Central memory CD4-positive, alpha-beta T cell (primary cell): ENCODE results near the gene ATP5F1C.
A peak's percentile ranks its signal among the peaks of the same experiment; 100 is the strongest.
"Not testable (repeated sequence)": the region's sequence is repeated elsewhere in the genome, so short reads cannot be mapped to it uniquely, and the experiment has no call there.

Experiments
- DNase-seq: peaks from one replicate; pipeline ENCODE4 v3.0.0; 2022

ATP5F1C gene

GRCh38 chr10:7794251-7795026 lies 6.5 kb downstream of the ATP5F1C start:
- no peak for DNase-seq

- no peak for DNase-seq
These were observed 7.6 kb downstream of the ATP5F1C start for GRCh38 chr10:7795605-7796004.

- no peak for DNase-seq
These were observed 9.6 kb downstream of the ATP5F1C start for GRCh38 chr10:7797582-7797981.

- DNase-seq: no peak
These were observed 14.6 kb downstream of the ATP5F1C start for GRCh38 chr10:7802606-7803005.

- no peak for DNase-seq
These were observed 16.2 kb downstream of the ATP5F1C start for GRCh38 chr10:7804216-7804615.

GRCh38 chr10:7804741-7805140 lies 16.8 kb downstream of the ATP5F1C start:
- no peak for DNase-seq

- DNase-seq: no peak
These were observed 20.8 kb downstream of the ATP5F1C start for GRCh38 chr10:7808686-7809267.

- no peak for DNase-seq
These were observed 22.5 kb downstream of the ATP5F1C start for GRCh38 chr10:7810443-7810842.

- no peak for DNase-seq
These were observed 23.0 kb downstream of the ATP5F1C start for GRCh38 chr10:7811000-7811399.

GRCh38 chr10:7811743-7812142 lies 23.8 kb downstream of the ATP5F1C start:
- DNase-seq: not testable (repeated sequence)

- no peak for DNase-seq
These were observed 25.5 kb downstream of the ATP5F1C start for GRCh38 chr10:7813481-7813880.

GRCh38 chr10:7817576-7817975 lies 29.6 kb downstream of the ATP5F1C start:
- no peak for DNase-seq

- no peak for DNase-seq
These were observed 30.0 kb downstream of the ATP5F1C start for GRCh38 chr10:7817984-7818294.

GRCh38 chr10:7818295-7819120 lies 30.5 kb downstream of the ATP5F1C start, which contains the start of gene TAF3:
Gene TAF3 (plus strand): TSS chr10:7818505. CDS start chr10:7818710, 205 bp downstream.
- DNase-seq: peak; percentile 88

- peak; percentile 3 for DNase-seq
These were observed 31.1 kb downstream of the ATP5F1C start for GRCh38 chr10:7819121-7819460.

GRCh38 chr10:7824251-7824650 lies 36.3 kb downstream of the ATP5F1C start:
- no peak for DNase-seq

- DNase-seq: no peak
These were observed 39.0 kb downstream of the ATP5F1C start for GRCh38 chr10:7826971-7827370.

GRCh38 chr10:7829289-7829834 lies 41.4 kb downstream of the ATP5F1C start:
- DNase-seq: no peak

GRCh38 chr10:7832060-7832459 lies 44.1 kb downstream of the ATP5F1C start:
- DNase-seq: no peak

- DNase-seq: no peak
These were observed 45.2 kb downstream of the ATP5F1C start for GRCh38 chr10:7833210-7833609.

GRCh38 chr10:7834262-7834661 lies 46.3 kb downstream of the ATP5F1C start:
- DNase-seq: no peak

GRCh38 chr10:7836571-7836970 lies 48.6 kb downstream of the ATP5F1C start:
- DNase-seq: no peak

- DNase-seq: no peak
These were observed 58.6 kb downstream of the ATP5F1C start for GRCh38 chr10:7846591-7846990.
